ENCODE data around the gene LCE7A. TPM values are rescaled to one million over a fixed set of nuclear protein-coding genes. Genes with fewer than 3 reads are reported as not detected.

LCE7A gene
- total RNA-seq, 3 donors from 2014 or later, result not detected

GRCh38 chr1:152879559-152880198, 19.9 kb downstream of the LCE7A start:
- H3K36me3 ChIP-seq, result no peaks in the 10 kb centered on the region
- TF ChIP-seq POLR2AphosphoS5 (IDR thresholded peaks at IDR 0.05), result no peak
- no peak for TF ChIP-seq CTCF (IDR thresholded peaks at IDR 0.05)
- no peak for TF ChIP-seq POLR2A (IDR thresholded peaks at IDR 0.05)
- H3K4me1 ChIP-seq, result no peaks in the 10 kb centered on the region
- no peak for DNase-seq (ENCODE audit: low spot score in 2 of 2)
- no peaks in the 10 kb centered on the region for H3K27me3 ChIP-seq
- H3K9me3 ChIP-seq, result no peaks in the 10 kb centered on the region
- H3K4me3 ChIP-seq, result no peak overlapping the region
- intact Hi-C loops (cut with DNase I; ENCODE audit: low total_unique reads), result no loop called here
- H3K27ac ChIP-seq, result no peak overlapping the region

- no peak for DNase-seq (ENCODE audit: low spot score in 2 of 2)
- intact Hi-C loops (cut with DNase I; ENCODE audit: low total_unique reads), result no loop called here
Observed at GRCh38 chr1:152880316-152880715, 20.5 kb downstream of the LCE7A start.

GRCh38 chr1:152880907-152881306, 21.1 kb downstream of the LCE7A start:
- Histone ChIP-seq H3K4me1 (no peaks in the 10 kb centered on the region), H3K27me3 (no peaks in the 10 kb centered on the region), H3K4me3 (no peak overlapping the region), H3K36me3 (no peaks in the 10 kb centered on the region), H3K27ac (no peak overlapping the region), H3K9me3 (no peaks in the 10 kb centered on the region)
- TF ChIP-seq POLR2A (IDR thresholded peaks at IDR 0.05) (no peak), CTCF (IDR thresholded peaks at IDR 0.05) (no peak), POLR2AphosphoS5 (IDR thresholded peaks at IDR 0.05) (no peak)
- DNase-seq (ENCODE audit: low spot score in 2 of 2), result no peak
- intact Hi-C loops (cut with DNase I; ENCODE audit: low total_unique reads), result no loop called here

More at GRCh38 chr1:152880316-152880715, 20.5 kb downstream of the LCE7A start:
- Histone ChIP-seq H3K4me3 (no peak overlapping the region), H3K27ac (no peak overlapping the region), H3K36me3 (no peaks in the 10 kb centered on the region), H3K9me3 (no peaks in the 10 kb centered on the region), H3K27me3 (no peaks in the 10 kb centered on the region), H3K4me1 (no peaks in the 10 kb centered on the region)
- TF ChIP-seq POLR2AphosphoS5 (IDR thresholded peaks at IDR 0.05), result no peak
- no peak for TF ChIP-seq POLR2A (IDR thresholded peaks at IDR 0.05)
- TF ChIP-seq CTCF (IDR thresholded peaks at IDR 0.05), result no peak

GRCh38 chr1:152884085-152884484, 24.3 kb downstream of the LCE7A start:
- no peaks in the 10 kb centered on the region for H3K27me3 ChIP-seq
- no peaks in the 10 kb centered on the region for H3K9me3 ChIP-seq
- no peak for DNase-seq (ENCODE audit: low spot score in 2 of 2)
- intact Hi-C loops (cut with DNase I; ENCODE audit: low total_unique reads), result no loop called here
- no peaks in the 10 kb centered on the region for H3K4me1 ChIP-seq
- no peak for TF ChIP-seq CTCF (IDR thresholded peaks at IDR 0.05)
- no peak for TF ChIP-seq POLR2A (IDR thresholded peaks at IDR 0.05)
- no peak for TF ChIP-seq POLR2AphosphoS5 (IDR thresholded peaks at IDR 0.05)
- H3K4me3 ChIP-seq, result no peak overlapping the region
- no peaks in the 10 kb centered on the region for H3K36me3 ChIP-seq
- H3K27ac ChIP-seq, result no peak overlapping the region

GRCh38 chr1:152884506-152884905, 24.7 kb downstream of the LCE7A start:
- intact Hi-C loops (cut with DNase I; ENCODE audit: low total_unique reads), result no loop called here
- TF ChIP-seq POLR2A (IDR thresholded peaks at IDR 0.05) (no peak), CTCF (IDR thresholded peaks at IDR 0.05) (no peak)
- no peaks in the 10 kb centered on the region for H3K4me1 ChIP-seq
- H3K4me3 ChIP-seq, result no peak overlapping the region
- H3K36me3 ChIP-seq, result no peaks in the 10 kb centered on the region
- H3K9me3 ChIP-seq, result no peaks in the 10 kb centered on the region
- no peaks in the 10 kb centered on the region for H3K27me3 ChIP-seq
- DNase-seq (ENCODE audit: low spot score in 2 of 2), result no peak
- no peak overlapping the region for H3K27ac ChIP-seq

Measured in breast epithelium (tissue), 4 donors.